Natural killer cell (primary cell): ENCODE results near the gene MMP28. TPM values are rescaled to one million over a fixed set of nuclear protein-coding genes. Genes with fewer than 3 reads are reported as not detected.

Experiments
- ATAC-seq, 3 donors: fragments of 150-1000 bp in 2 of 3; fragments of 200-7000 bp in 1 of 3; cut with Tn5 transposase; 1 replicate in 1 of 3; 2 replicates in 2 of 3; pipeline ENCODE4 v1.10.0; 2021; ENCODE audit warnings: mild to moderate bottlenecking in 2 of 3, moderate library complexity in 2 of 3
- DNase-seq, 2 donors: peaks; one replicate each; pipeline versions ENCODE4 v3.0.0 to v3.0.0-alpha.2; 2013 to 2021; ENCODE audit warnings: mixed read lengths in 1 of 2
- H3K27ac ChIP-seq: one replicate; pipeline ENCODE4 v1.5.1; 2013; ENCODE audit warnings: mild to moderate bottlenecking, low read length
- H3K27me3 ChIP-seq: one replicate; pipeline ENCODE4 v1.6.1; 2013; ENCODE audit warnings: low read length; ENCODE audit not compliant: control insufficient read depth, insufficient read depth
- H3K36me3 ChIP-seq: one replicate; pipeline ENCODE4 v1.6.1; 2013; ENCODE audit warnings: low read length; ENCODE audit not compliant: control insufficient read depth, insufficient read depth
- H3K4me1 ChIP-seq: one replicate; pipeline ENCODE4 v1.6.1; 2013; ENCODE audit warnings: low read length; ENCODE audit not compliant: control insufficient read depth, insufficient read depth
- H3K4me3 ChIP-seq: one replicate; pipeline ENCODE4 v1.5.1; 2013; ENCODE audit warnings: low read length
- H3K9me3 ChIP-seq: one replicate; pipeline ENCODE4 v1.6.1; 2013; ENCODE audit warnings: low read length; ENCODE audit not compliant: control insufficient read depth, insufficient read depth
- H3K27ac Mint-ChIP-seq, 2 donors: one replicate each; pipeline ENCODE4 v1.8.0; 2022; ENCODE audit warnings: mild to moderate bottlenecking in 2 of 2, mixed read lengths in 2 of 2, moderate library complexity in 1 of 2
- H3K27me3 Mint-ChIP-seq, 2 donors: one replicate each; pipeline ENCODE4 v1.8.0; 2022; ENCODE audit warnings: low read depth in 2 of 2, mixed read lengths in 2 of 2
- H3K36me3 Mint-ChIP-seq: one replicate; pipeline ENCODE4 v1.8.0; 2022; ENCODE audit warnings: mixed read lengths
- H3K4me1 Mint-ChIP-seq, 2 donors: one replicate each; pipeline ENCODE4 v1.8.0; 2022; ENCODE audit warnings: mixed read lengths in 2 of 2
- H3K4me3 Mint-ChIP-seq: one replicate; pipeline ENCODE4 v1.8.0; 2022; ENCODE audit warnings: mild to moderate bottlenecking, moderate library complexity, mixed read lengths
- H3K9me3 Mint-ChIP-seq, 2 donors: one replicate each; pipeline ENCODE4 v1.8.0; 2022; ENCODE audit warnings: mixed read lengths in 2 of 2
- CTCF ChIP-seq: fragments of 200-600 bp; IDR thresholded peaks from one replicate; pipeline ENCODE4 v1.8.0; 2022; ENCODE audit warnings: antibody characterized with exemption
- WGBS: methylation state at CpG from one replicate; pipeline ENCODE4 v1.1.7; 2013; ENCODE audit warnings: missing lambda C conversion rate; ENCODE audit not compliant: insufficient coverage; 5-methylcytosine and 5-hydroxymethylcytosine counted together
- intact Hi-C: fragments of 100-400 bp; cut with micrococcal nuclease; formaldehyde crosslinking; loops from one replicate; pipeline ENCODE4 v1.14.2; 2022
- total RNA-seq, 4 donors: library from RNA; stranded (reverse); fragments of 120-200 nt in 1 of 4; gene quantifications; one replicate each; pipeline versions ENCODE4 v1.2.3 to v1.2.4, GENCODE V29; 2013 to 2022

MMP28 gene
- total RNA-seq, 3 donors from 2014 or later (not counting 1 experiment from before 2014, with no cell fraction given), result 1.1 TPM; not detected in 2

DNA sequence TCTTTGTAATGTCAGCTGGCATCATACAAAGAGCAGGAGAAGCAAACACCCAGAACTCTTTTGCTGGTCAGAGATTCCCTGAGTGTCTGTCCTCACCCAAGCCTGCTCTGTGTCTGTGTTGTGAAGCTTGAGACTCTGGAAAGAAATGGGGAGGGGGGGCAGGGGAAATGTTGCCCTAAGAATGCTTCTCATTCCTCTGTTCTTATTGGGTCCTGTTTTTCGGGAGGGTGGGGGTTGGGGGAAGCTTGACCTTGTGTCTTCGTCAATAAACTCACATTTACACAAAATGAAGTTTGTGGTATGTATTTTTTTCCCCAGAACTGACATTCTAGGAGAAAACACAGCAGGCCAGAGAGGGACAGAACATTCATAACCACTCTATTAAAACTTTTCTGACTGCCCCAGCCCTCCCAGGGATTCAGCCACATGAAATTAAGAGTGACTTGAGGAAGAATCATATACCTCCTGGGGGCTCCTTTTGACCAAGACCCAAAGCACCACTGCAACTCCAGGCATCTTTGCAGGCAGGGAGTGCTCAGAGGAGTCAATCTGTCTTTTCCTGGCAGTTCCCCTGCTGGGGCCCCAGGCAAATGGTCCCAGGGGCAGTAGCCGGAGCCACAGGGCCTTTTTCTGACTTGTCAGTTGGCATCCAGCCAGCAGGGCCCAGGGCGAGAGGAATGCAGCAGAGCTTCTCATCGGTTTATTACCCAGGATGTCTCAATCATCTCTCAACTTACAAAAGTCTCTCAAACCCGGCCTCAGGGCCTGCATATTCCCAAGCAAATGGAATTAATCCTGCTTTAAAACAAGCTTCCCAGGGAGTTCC, 69.1 kb downstream of the MMP28 start:
- Mint-ChIP-seq H3K4me1 (peaks cover 10 to 12% of the 10 kb centered on the region in 2 donors), H3K27ac (no peak overlapping the region)

DNA sequence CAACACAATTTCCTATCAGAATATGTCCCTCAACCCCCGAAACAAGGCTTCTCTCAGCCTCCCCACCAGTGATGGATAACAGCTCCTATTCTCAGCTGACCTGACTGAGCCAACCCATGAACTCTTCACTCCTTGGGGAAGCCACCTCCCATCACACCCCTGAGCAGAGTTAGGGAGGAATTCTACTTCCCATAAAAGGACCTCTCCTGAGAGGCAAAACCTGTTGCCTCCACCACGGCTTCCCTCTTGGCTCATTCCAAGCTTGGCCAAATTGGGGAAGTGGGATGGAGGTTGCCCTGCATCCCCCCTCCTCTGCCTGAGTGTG, 69.7 kb downstream of the MMP28 start:
- Mint-ChIP-seq H3K9me3 (no peaks in the 10 kb centered on the region), H3K4me1 (peaks cover 5 to 6% of the 10 kb centered on the region in 2 donors), H3K27me3 (no peaks in the 10 kb centered on the region), H3K27ac (no peak overlapping the region), H3K36me3 (peaks cover 32% of the 10 kb centered on the region), H3K4me3 (no peak overlapping the region)
- H3K27ac ChIP-seq, result no peak overlapping the region
- H3K27me3 ChIP-seq, result no peaks in the 10 kb centered on the region
- H3K9me3 ChIP-seq, result no peaks in the 10 kb centered on the region
- 97% methylated on average over 2 of the region's 2 CpGs for WGBS
- peaks cover 6% of the 10 kb centered on the region for H3K4me1 ChIP-seq
- no peak for ATAC-seq
- DNase-seq, result no peak
- intact Hi-C loops, result no loop called here
- peaks cover 51% of the 10 kb centered on the region for H3K36me3 ChIP-seq
- H3K4me3 ChIP-seq, result no peak overlapping the region
- no peak for TF ChIP-seq CTCF

More for the DNA sequence above, 69.1 kb downstream of the MMP28 start:
- Histone ChIP-seq H3K36me3 (peaks cover 47% of the 10 kb centered on the region), H3K9me3 (no peaks in the 10 kb centered on the region), H3K4me3 (no peak overlapping the region), H3K4me1 (peaks cover 12% of the 10 kb centered on the region), H3K27ac (no peak overlapping the region), H3K27me3 (no peaks in the 10 kb centered on the region)
- no peaks in the 10 kb centered on the region for H3K27me3 Mint-ChIP-seq
- H3K9me3 Mint-ChIP-seq, result no peaks in the 10 kb centered on the region
- peaks cover 32% of the 10 kb centered on the region for H3K36me3 Mint-ChIP-seq
- intact Hi-C loops, result no loop called here
- no peak for TF ChIP-seq CTCF
- WGBS, result 86% methylated on average over 4 of the region's 6 CpGs
- no peak overlapping the region for H3K4me3 Mint-ChIP-seq
- ATAC-seq (no peak), DNase-seq (no peak)

GRCh38 chr17:35725058-35725457, 70.4 kb downstream of the MMP28 start:
- WGBS, result 95% methylated on average over 4 of the region's 4 CpGs
- Mint-ChIP-seq H3K36me3 (peaks cover 32% of the 10 kb centered on the region), H3K4me3 (no peak overlapping the region)

More at GRCh38 chr17:35725058-35725457, 70.4 kb downstream of the MMP28 start:
- Histone ChIP-seq H3K4me3 (no peak overlapping the region), H3K27me3 (no peaks in the 10 kb centered on the region), H3K27ac (no peak overlapping the region), H3K36me3 (peaks cover 55% of the 10 kb centered on the region), H3K9me3 (no peaks in the 10 kb centered on the region), H3K4me1 (no peaks in the 10 kb centered on the region)
- no peak for ATAC-seq
- no peak for DNase-seq
- intact Hi-C loops, result no loop called here
- no peak overlapping the region for H3K27ac Mint-ChIP-seq
- no peak for TF ChIP-seq CTCF
- no peaks in the 10 kb centered on the region for H3K4me1 Mint-ChIP-seq
- no peaks in the 10 kb centered on the region for H3K27me3 Mint-ChIP-seq
- H3K9me3 Mint-ChIP-seq, result no peaks in the 10 kb centered on the region
